Transverse colon (tissue), 3 donors: ENCODE data around the gene MCAT.

ENCODE experiments used
- EP300 ChIP-seq: sonication (generic); formaldehyde crosslinking; IDR thresholded peaks from one replicate; pipeline ENCODE4 v1.6.1; 2017; ENCODE audit warnings: antibody characterized with exemption, low read depth
- POLR2A ChIP-seq: fragments of 450-650 bp; IDR thresholded peaks from one replicate; pipeline ENCODE4 v1.6.1; 2016; ENCODE audit warnings: antibody characterized with exemption, mild to moderate bottlenecking, moderate library complexity
- TF ChIP-seq, protein P1 (sequence below), 5 experiments: fragments of 200-600 bp in 3 of 5; fragments of 450-650 bp in 2 of 5; sonication (generic) in 3 of 5; IDR thresholded peaks; 1 replicate in 2 of 5; 2 replicates in 3 of 5; pipeline ENCODE4 v1.5.1; 2016 to 2017; ENCODE audit warnings: antibody characterized with exemption in 5 of 5, inconsistent platforms in 3 of 5, mild to moderate bottlenecking in 2 of 5, moderate library complexity in 1 of 5

DNA sequence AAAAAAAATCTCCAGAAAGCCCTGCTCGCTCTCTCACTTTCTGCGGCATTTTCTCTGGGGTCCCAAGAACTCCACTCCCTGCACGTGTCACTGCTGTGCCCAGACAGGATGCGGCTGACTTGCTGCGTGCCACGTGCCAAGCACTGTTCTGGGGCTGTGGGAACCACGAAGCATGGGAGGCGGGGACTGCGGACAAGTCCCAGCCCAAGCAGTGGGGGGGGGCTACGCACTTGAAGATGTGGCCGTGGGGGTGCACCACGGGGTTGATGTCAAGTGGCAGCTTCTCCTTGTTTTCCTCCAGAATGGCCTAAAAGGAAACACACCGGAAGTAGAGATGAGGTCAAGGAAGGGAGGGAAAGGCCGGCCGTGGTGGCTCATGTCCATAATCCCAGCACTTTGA lies 32.9 kb upstream of the MCAT start:
- no peak for TF ChIP-seq POLR2A
- TF ChIP-seq, protein P1, sequence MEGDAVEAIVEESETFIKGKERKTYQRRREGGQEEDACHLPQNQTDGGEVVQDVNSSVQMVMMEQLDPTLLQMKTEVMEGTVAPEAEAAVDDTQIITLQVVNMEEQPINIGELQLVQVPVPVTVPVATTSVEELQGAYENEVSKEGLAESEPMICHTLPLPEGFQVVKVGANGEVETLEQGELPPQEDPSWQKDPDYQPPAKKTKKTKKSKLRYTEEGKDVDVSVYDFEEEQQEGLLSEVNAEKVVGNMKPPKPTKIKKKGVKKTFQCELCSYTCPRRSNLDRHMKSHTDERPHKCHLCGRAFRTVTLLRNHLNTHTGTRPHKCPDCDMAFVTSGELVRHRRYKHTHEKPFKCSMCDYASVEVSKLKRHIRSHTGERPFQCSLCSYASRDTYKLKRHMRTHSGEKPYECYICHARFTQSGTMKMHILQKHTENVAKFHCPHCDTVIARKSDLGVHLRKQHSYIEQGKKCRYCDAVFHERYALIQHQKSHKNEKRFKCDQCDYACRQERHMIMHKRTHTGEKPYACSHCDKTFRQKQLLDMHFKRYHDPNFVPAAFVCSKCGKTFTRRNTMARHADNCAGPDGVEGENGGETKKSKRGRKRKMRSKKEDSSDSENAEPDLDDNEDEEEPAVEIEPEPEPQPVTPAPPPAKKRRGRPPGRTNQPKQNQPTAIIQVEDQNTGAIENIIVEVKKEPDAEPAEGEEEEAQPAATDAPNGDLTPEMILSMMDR (IDR thresholded peaks at IDR 0.05): no peak
- TF ChIP-seq EP300: no peak
